ENCODE data around the gene PANK4. TPM values are rescaled to one million over a fixed set of nuclear protein-coding genes. Genes with fewer than 3 reads are reported as not detected.
A peak's percentile ranks its signal among the peaks of the same experiment; 100 is the strongest.

PANK4 gene
- total and polyA plus RNA-seq, 9 of the 15 experiments (the other 6 are each of a cell fraction or from before 2014, with no cell fraction given), result 0.93 to 55.6 (median 31.5) TPM

DNA sequence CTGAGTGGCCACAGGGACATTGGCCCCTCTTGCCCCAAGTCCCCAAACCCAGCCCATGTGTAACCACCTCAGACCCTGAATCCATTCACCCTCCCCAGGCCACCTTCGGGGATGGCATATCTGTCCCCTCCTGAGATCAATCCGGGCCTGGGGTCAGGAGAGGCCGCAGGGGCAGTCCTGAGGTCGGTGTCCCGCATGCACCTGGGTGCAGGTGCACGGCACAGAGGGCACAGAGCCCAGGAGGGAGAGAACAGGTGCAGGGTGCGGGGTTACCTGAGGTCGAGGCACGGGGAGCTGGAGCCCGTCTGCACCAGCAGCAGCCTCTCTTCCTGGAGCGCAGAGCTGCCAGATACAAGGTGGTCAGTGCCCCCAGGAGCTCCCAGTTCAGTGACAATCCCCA, 16.8 kb downstream of the PANK4 start:
- FAIRE-seq (no peak), DNase-seq (ENCODE audit: extremely low read depth in 1 of 4, low spot score in 3 of 4) (no peak), ATAC-seq (no peak)
- no peak overlapping the region for H3K4me3 ChIP-seq
- BruUV-seq (replicated peaks), result no TSS peak
- H2AFZ ChIP-seq (ENCODE audit: low read depth, low read length), result no peak overlapping the region
- peaks cover 0 to 60% of the 10 kb centered on the region in 2 experiments; a peak in 2 of 5 replicates for H3K4me1 ChIP-seq (replicated peaks in 1 of 2; ENCODE audit: control insufficient read depth in 2 of 2, insufficient read depth in 2 of 2, low read length in 2 of 2)
- intact Hi-C loops (cut with micrococcal nuclease) (no loop called here), in situ Hi-C loops (cut with MboI) (no loop called here)
- H4K20me1 ChIP-seq (replicated peaks; ENCODE audit: control insufficient read depth, insufficient read depth, low read length), result peaks cover 5% of the 10 kb centered on the region; the same call in 1 of the 2 replicates
- ChIA-PET POLR2A (interaction anchor here (1.3 kb wide), 1 partner anchor 10 kb away, joined by 5 read pairs; no protein-coding TSS in a partner anchor), CTCF (ENCODE audit: low intra/inter-chr PET ratio) (no interaction called here)
- peak overlapping the region in 1 of 2 experiments; percentile 45; a peak in 1 of 4 replicates for H3K9ac ChIP-seq (ENCODE audit: insufficient read depth in 1 of 2, low read depth in 2 of 2, low read length in 2 of 2)
- peaks cover 2% of the 10 kb centered on the region for H3K9me1 ChIP-seq (ENCODE audit: control insufficient read depth, insufficient read depth, low read length)
- no peaks in the 10 kb centered on the region for H3K9me3 ChIP-seq (replicated peaks; ENCODE audit: control insufficient read depth, insufficient read depth, low read depth, low read length)
- H3K27ac ChIP-seq (ENCODE audit: extremely low read depth, low read depth, low read length), result no peak overlapping the region
- TF ChIP-seq ARID3A (IDR thresholded peaks at IDR 0.05; ENCODE audit: borderline replicate concordance, low read depth, low read length) (no peak), STAT5A (IDR thresholded peaks at IDR 0.05; ENCODE audit: borderline replicate concordance, low read length) (no peak), MCM3 (IDR thresholded peaks at IDR 0.05) (no peak), NR1H2 (CRISPR knock-in tag; IDR thresholded peaks at IDR 0.05) (no peak), NEUROD1 (IDR thresholded peaks at IDR 0.05; ENCODE audit: borderline replicate concordance, low read depth, low read length, partially characterized antibody) (no peak), MEF2D (tag; conservative IDR thresholded peaks at IDR 0.05; ENCODE audit: low read depth) (no peak), SETDB1 (IDR thresholded peaks at IDR 0.05; ENCODE audit: low read length) (no peak), LEF1 (IDR thresholded peaks at IDR 0.05) (no peak), ZNF707 (CRISPR knock-in tag; conservative IDR thresholded peaks at IDR 0.05) (no peak), KAT2B (IDR thresholded peaks at IDR 0.05; ENCODE audit: low read depth, low read length) (no peak), MYNN (IDR thresholded peaks at IDR 0.05) (no peak), MYNN (CRISPR knock-in tag; IDR thresholded peaks at IDR 0.05) (no peak), BRCA1 (IDR thresholded peaks at IDR 0.05) (no peak), BRCA1 (CRISPR knock-in tag; IDR thresholded peaks at IDR 0.05) (no peak)
- TF ChIP-seq, protein P1, sequence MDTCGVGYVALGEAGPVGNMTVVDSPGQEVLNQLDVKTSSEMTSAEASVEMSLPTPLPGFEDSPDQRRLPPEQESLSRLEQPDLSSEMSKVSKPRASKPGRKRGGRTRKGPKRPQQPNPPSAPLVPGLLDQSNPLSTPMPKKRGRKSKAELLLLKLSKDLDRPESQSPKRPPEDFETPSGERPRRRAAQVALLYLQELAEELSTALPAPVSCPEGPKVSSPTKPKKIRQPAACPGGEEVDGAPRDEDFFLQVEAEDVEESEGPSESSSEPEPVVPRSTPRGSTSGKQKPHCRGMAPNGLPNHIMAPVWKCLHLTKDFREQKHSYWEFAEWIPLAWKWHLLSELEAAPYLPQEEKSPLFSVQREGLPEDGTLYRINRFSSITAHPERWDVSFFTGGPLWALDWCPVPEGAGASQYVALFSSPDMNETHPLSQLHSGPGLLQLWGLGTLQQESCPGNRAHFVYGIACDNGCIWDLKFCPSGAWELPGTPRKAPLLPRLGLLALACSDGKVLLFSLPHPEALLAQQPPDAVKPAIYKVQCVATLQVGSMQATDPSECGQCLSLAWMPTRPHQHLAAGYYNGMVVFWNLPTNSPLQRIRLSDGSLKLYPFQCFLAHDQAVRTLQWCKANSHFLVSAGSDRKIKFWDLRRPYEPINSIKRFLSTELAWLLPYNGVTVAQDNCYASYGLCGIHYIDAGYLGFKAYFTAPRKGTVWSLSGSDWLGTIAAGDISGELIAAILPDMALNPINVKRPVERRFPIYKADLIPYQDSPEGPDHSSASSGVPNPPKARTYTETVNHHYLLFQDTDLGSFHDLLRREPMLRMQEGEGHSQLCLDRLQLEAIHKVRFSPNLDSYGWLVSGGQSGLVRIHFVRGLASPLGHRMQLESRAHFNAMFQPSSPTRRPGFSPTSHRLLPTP (IDR thresholded peaks at IDR 0.05; ENCODE audit: borderline replicate concordance, extremely low read depth, insufficient read length), result no peak
- 94% methylated on average over 9 of the region's 11 CpGs for WGBS (ENCODE audit: insufficient coverage, low coverage, missing lambda C conversion rate)
- H3K79me2 ChIP-seq (ENCODE audit: control insufficient read depth, insufficient read depth, low read length), result no peaks in the 10 kb centered on the region
- H3K36me3 ChIP-seq (ENCODE audit: control insufficient read depth, insufficient read depth, low read length), result peaks cover 70% of the 10 kb centered on the region; the same call in 2 of the 3 replicates
- H3K27me3 ChIP-seq (ENCODE audit: control insufficient read depth in 2 of 2, insufficient read depth in 2 of 2, low read length in 2 of 2), result peaks cover 2 to 10% of the 10 kb centered on the region in 2 experiments; a peak in 3 of 5 replicates
- no peak overlapping the region for H3K4me2 ChIP-seq (ENCODE audit: insufficient read depth, low read length)
